Lower leg skin (tissue), 4 donors: ENCODE measurements around the gene RHBDL3. TPM values are rescaled to one million over a fixed set of nuclear protein-coding genes. Genes with fewer than 3 reads are reported as not detected.
A peak's percentile ranks its signal among the peaks of the same experiment; 100 is the strongest.
"Not testable (repeated sequence)": the region's sequence is repeated elsewhere in the genome, so short reads cannot be mapped to it uniquely, and the experiment has no call there.

ENCODE experiments used
- DNase-seq, 2 donors: peaks; one replicate each; pipeline ENCODE4 v3.0.0-alpha.2; 2019; ENCODE audit warnings: low spot score in 2 of 2
- H3K4me3 ChIP-seq: fragments of 200-600 bp; sonication (generic); 2 replicates; pipeline ENCODE4 v1.5.1; 2017; ENCODE audit warnings: mild to moderate bottlenecking, low read depth; ENCODE audit not compliant: poor library complexity, severe bottlenecking
- CTCF ChIP-seq, 3 donors: fragments of 450-650 bp; IDR thresholded peaks; one replicate each; pipeline ENCODE4 v1.5.1; 2016; ENCODE audit warnings: antibody characterized with exemption in 3 of 3, mild to moderate bottlenecking in 3 of 3, moderate library complexity in 2 of 3
- POLR2A ChIP-seq, 2 donors: fragments of 450-650 bp; IDR thresholded peaks; one replicate each; pipeline ENCODE4 v1.6.1; 2016 to 2017; ENCODE audit warnings: antibody characterized with exemption in 2 of 2, mild to moderate bottlenecking in 1 of 2, moderate library complexity in 1 of 2
- WGBS, 2 donors: methylation state at CpG; one replicate each; pipeline ENCODE4 v1.1.5; 2018; 5-methylcytosine and 5-hydroxymethylcytosine counted together
- intact Hi-C: fragments of 100-400 bp; cut with DNase I; formaldehyde crosslinking; loops from one replicate; pipeline ENCODE4 v1.15.0; 2023; ENCODE audit warnings: low total_unique reads
- total RNA-seq, 4 donors: library from RNA; depleted of rRNA; stranded (reverse); fragments of >200 nt; gene quantifications; one replicate each; pipeline ENCODE4 v1.1.0, GENCODE V29; 2016

RHBDL3 gene
- total RNA-seq, 4 donors from 2014 or later = 0.12 to 0.71 (median 0.55) TPM; not detected in 1

GRCh38 chr17:32261936-32262510, 3.6 kb upstream of the RHBDL3 start:
- DNase-seq = no peak
- no peak overlapping the region for H3K4me3 ChIP-seq
- intact Hi-C loops = no loop called here
- WGBS, 2 donors = 73 to 79% methylated on average over 13 of the region's 13 CpGs
- TF ChIP-seq CTCF (IDR thresholded peaks at IDR 0.05) (no peak), POLR2A (IDR thresholded peaks at IDR 0.05) (no peak)

- WGBS, 2 donors = 95 to 96% methylated on average over 17 of the region's 17 CpGs
- intact Hi-C loops, DNase-seq, H3K4me3 ChIP-seq: not testable (repeated sequence)
These were observed 2.1 kb upstream of the RHBDL3 start for GRCh38 chr17:32263515-32263914.

GRCh38 chr17:32264140-32264799, 1.4 kb upstream of the RHBDL3 start:
- no peak overlapping the region for H3K4me3 ChIP-seq
- DNase-seq = no peak
- WGBS, 2 donors = 52 to 64% methylated on average over 6 of the region's 6 CpGs
- intact Hi-C loops = no loop called here
- TF ChIP-seq POLR2A (IDR thresholded peaks at IDR 0.05) = no peak
- no peak for TF ChIP-seq CTCF (IDR thresholded peaks at IDR 0.05)

GRCh38 chr17:32264823-32265191, 825 bp upstream of the RHBDL3 start:
- 30 to 38% methylated on average over 8 of the region's 8 CpGs for WGBS, 2 donors
- no peak overlapping the region for H3K4me3 ChIP-seq
- DNase-seq = no peak
- TF ChIP-seq CTCF (IDR thresholded peaks at IDR 0.05) (no peak), POLR2A (IDR thresholded peaks at IDR 0.05) (no peak)
- intact Hi-C loops = no loop called here

GRCh38 chr17:32266051-32266388, 388 bp downstream of the RHBDL3 start:
- DNase-seq = no peak
- intact Hi-C loops = no loop called here
- TF ChIP-seq CTCF (IDR thresholded peaks at IDR 0.05) (no peak), POLR2A (IDR thresholded peaks at IDR 0.05) (no peak)
- 1% methylated on average over 32 to 36 of the region's 55 CpGs for WGBS, 2 donors
- peak overlapping the region; percentile 24 for H3K4me3 ChIP-seq

- H3K4me3 ChIP-seq = peak overlapping the region; percentile 24
- DNase-seq = no peak
These were observed 1.0 kb downstream of the RHBDL3 start for GRCh38 chr17:32266389-32267301.

More at GRCh38 chr17:32266389-32267301, 1.0 kb downstream of the RHBDL3 start:
- intact Hi-C loops = no loop called here
- no peak for TF ChIP-seq POLR2A (IDR thresholded peaks at IDR 0.05)
- TF ChIP-seq CTCF (IDR thresholded peaks at IDR 0.05) = no peak
- WGBS, 2 donors = 2% methylated on average over 17 to 35 of the region's 78 CpGs
